Activated B cell treated with CpG ODN at 0.5 μM for 24 hours (primary cell): Measurements from ENCODE around the gene SPATA6. TPM values are rescaled to one million over a fixed set of nuclear protein-coding genes. Genes with fewer than 3 reads are reported as not detected.

Source experiments
- ATAC-seq: fragments of 200-7000 bp; cut with Tn5 transposase; one replicate; pipeline ENCODE4 v1.10.0; 2021; ENCODE audit warnings: low read depth, mild to moderate bottlenecking, moderate library complexity
- CTCF ChIA-PET: fragments of 350-600 bp; sonication (Branson Sonifier 250); formaldehyde crosslinking; loops from one replicate; lab custom pipeline; 2021; ENCODE audit warnings: antibody characterized with exemption; lab: Charles Lee
- POLR2A ChIA-PET: fragments of 350-600 bp; sonication (Branson Sonifier 250); formaldehyde crosslinking; loops from one replicate; lab custom pipeline; 2021; ENCODE audit warnings: antibody characterized with exemption; lab: Charles Lee
- DNase-seq: peaks from one replicate; pipeline ENCODE4 v3.0.0; 2022
- H3K27ac Mint-ChIP-seq: one replicate; pipeline ENCODE4 v1.8.0; 2020; ENCODE audit warnings: mixed read lengths
- H3K27me3 Mint-ChIP-seq: one replicate; pipeline ENCODE4 v1.8.0; 2021; ENCODE audit warnings: mixed read lengths
- H3K36me3 Mint-ChIP-seq: one replicate; pipeline ENCODE4 v1.8.0; 2021; ENCODE audit warnings: low read depth, mixed read lengths
- H3K4me1 Mint-ChIP-seq: one replicate; pipeline ENCODE4 v1.8.0; 2021; ENCODE audit warnings: mixed read lengths
- H3K4me3 Mint-ChIP-seq: one replicate; pipeline ENCODE4 v1.8.0; 2020; ENCODE audit warnings: mild to moderate bottlenecking, mixed read lengths
- H3K9me3 Mint-ChIP-seq: one replicate; pipeline ENCODE4 v1.8.0; 2020; ENCODE audit warnings: mixed read lengths
- CTCF ChIP-seq: fragments of 200-600 bp; IDR thresholded peaks from one replicate; pipeline ENCODE4 v1.8.0; 2022; ENCODE audit warnings: antibody characterized with exemption, mild to moderate bottlenecking
- intact Hi-C: fragments of 100-400 bp; cut with micrococcal nuclease; formaldehyde crosslinking; loops from one replicate; pipeline ENCODE4 v1.15.1; 2024
- total RNA-seq: library from RNA; stranded (reverse); gene quantifications from 2 replicates; pipeline ENCODE4 v1.2.3, GENCODE V29; 2022

SPATA6 gene
- total RNA-seq, 1 donor from 2014 or later, result 4.2 TPM

- ATAC-seq, result no peak
- peaks cover 3% of the 10 kb centered on the region for H3K4me1 Mint-ChIP-seq
- H3K27ac Mint-ChIP-seq, result no peak overlapping the region
- no peaks in the 10 kb centered on the region for H3K36me3 Mint-ChIP-seq
- CTCF ChIA-PET, result no interaction called here
- TF ChIP-seq CTCF, result no peak
- no peak overlapping the region for H3K4me3 Mint-ChIP-seq
- no peaks in the 10 kb centered on the region for H3K9me3 Mint-ChIP-seq
- H3K27me3 Mint-ChIP-seq, result peaks cover 1% of the 10 kb centered on the region
- intact Hi-C loops, result no loop called here
- no peak for DNase-seq
- POLR2A ChIA-PET, result no interaction called here
Measured at GRCh38 chr1:48254254-48254653, 217.8 kb downstream of the SPATA6 start.

GRCh38 chr1:48251821-48252220 lies 220.2 kb downstream of the SPATA6 start:
- POLR2A ChIA-PET, result no interaction called here
- Mint-ChIP-seq H3K9me3 (no peaks in the 10 kb centered on the region), H3K4me1 (peaks cover 11% of the 10 kb centered on the region), H3K27me3 (no peaks in the 10 kb centered on the region), H3K4me3 (no peak overlapping the region), H3K36me3 (no peaks in the 10 kb centered on the region), H3K27ac (no peak overlapping the region)
- ATAC-seq, result no peak
- intact Hi-C loops, result no loop called here
- DNase-seq, result no peak
- CTCF ChIA-PET, result no interaction called here
- TF ChIP-seq CTCF, result no peak

- no peak overlapping the region for H3K4me3 Mint-ChIP-seq
- H3K27ac Mint-ChIP-seq, result no peak overlapping the region
- TF ChIP-seq CTCF, result no peak
- H3K36me3 Mint-ChIP-seq, result no peaks in the 10 kb centered on the region
- H3K27me3 Mint-ChIP-seq, result no peaks in the 10 kb centered on the region
- no peak for ATAC-seq
- peaks cover 15% of the 10 kb centered on the region for H3K4me1 Mint-ChIP-seq
- no peak for DNase-seq
- intact Hi-C loops, result no loop called here
- H3K9me3 Mint-ChIP-seq, result no peaks in the 10 kb centered on the region
- POLR2A ChIA-PET, result no interaction called here
- CTCF ChIA-PET, result no interaction called here
Measured at GRCh38 chr1:48251323-48251722, 220.7 kb downstream of the SPATA6 start.

GRCh38 chr1:48250572-48250971 lies 221.4 kb downstream of the SPATA6 start:
- H3K4me3 Mint-ChIP-seq, result no peak overlapping the region
- TF ChIP-seq CTCF, result no peak
- H3K27ac Mint-ChIP-seq, result no peak overlapping the region
- intact Hi-C loops, result no loop called here
- ChIA-PET POLR2A (no interaction called here), CTCF (no interaction called here)
- no peaks in the 10 kb centered on the region for H3K27me3 Mint-ChIP-seq
- no peaks in the 10 kb centered on the region for H3K36me3 Mint-ChIP-seq
- no peak for DNase-seq
- H3K9me3 Mint-ChIP-seq, result no peaks in the 10 kb centered on the region
- H3K4me1 Mint-ChIP-seq, result peaks cover 20% of the 10 kb centered on the region
- ATAC-seq, result no peak

GRCh38 chr1:48249868-48250267 lies 222.1 kb downstream of the SPATA6 start:
- intact Hi-C loops, result no loop called here
- Mint-ChIP-seq H3K9me3 (peaks cover 3% of the 10 kb centered on the region), H3K4me3 (no peak overlapping the region), H3K36me3 (no peaks in the 10 kb centered on the region), H3K27ac (no peak overlapping the region), H3K27me3 (no peaks in the 10 kb centered on the region), H3K4me1 (peaks cover 27% of the 10 kb centered on the region)
- ATAC-seq, result no peak
- CTCF ChIA-PET, result no interaction called here
- TF ChIP-seq CTCF, result no peak
- no peak for DNase-seq
- POLR2A ChIA-PET, result no interaction called here
